H9 (cell line): ENCODE data around the gene PI4K2A. TPM values are rescaled to one million over a fixed set of nuclear protein-coding genes. Genes with fewer than 3 reads are reported as not detected.

Experiments
- DNase-seq: peaks from one replicate; pipeline ENCODE4 v3.0.0-alpha.2; 2017
- H2AFZ ChIP-seq: one replicate; pipeline ENCODE4 v1.6.1; 2013; ENCODE audit warnings: mild to moderate bottlenecking, low read length, control low read depth, moderate library complexity
- H2AK5ac ChIP-seq: 2 replicates; pipeline ENCODE4 v1.6.1; 2013; ENCODE audit warnings: low read length, control low read depth, mixed read lengths; ENCODE audit not compliant: insufficient read length
- H2BK120ac ChIP-seq: one replicate; pipeline ENCODE4 v1.6.1; 2013; ENCODE audit warnings: low read depth, mild to moderate bottlenecking, low read length, control low read depth, inconsistent platforms; ENCODE audit not compliant: poor library complexity, severe bottlenecking
- H2BK12ac ChIP-seq: 2 replicates; pipeline ENCODE4 v1.6.1; 2013; ENCODE audit warnings: low read length, control low read depth, mixed read lengths, low read depth; ENCODE audit not compliant: insufficient read length
- H2BK15ac ChIP-seq: 2 replicates; pipeline ENCODE4 v1.6.1; 2013; ENCODE audit warnings: low read depth, low read length, control low read depth
- H2BK20ac ChIP-seq: one replicate; pipeline ENCODE4 v1.6.1; 2013; ENCODE audit warnings: low read depth, mild to moderate bottlenecking, low read length, control low read depth, inconsistent platforms; ENCODE audit not compliant: poor library complexity, severe bottlenecking
- H2BK5ac ChIP-seq: 2 replicates; pipeline ENCODE4 v1.6.1; 2013; ENCODE audit warnings: low read length, control low read depth, mixed read lengths; ENCODE audit not compliant: insufficient read length
- H3K14ac ChIP-seq: 2 replicates; pipeline ENCODE4 v1.6.1; 2013; ENCODE audit warnings: low read length, control low read depth; ENCODE audit not compliant: insufficient read depth
- H3K18ac ChIP-seq: 2 replicates; pipeline ENCODE4 v1.6.1; 2013; ENCODE audit warnings: low read depth, mild to moderate bottlenecking, mixed read lengths, low read length, control low read depth; ENCODE audit not compliant: insufficient read length
- H3K23ac ChIP-seq: 2 replicates; pipeline ENCODE4 v1.6.1; 2013; ENCODE audit warnings: low read length, control low read depth, mixed read lengths, low read depth; ENCODE audit not compliant: insufficient read length
- H3K23me2 ChIP-seq: 2 replicates; pipeline ENCODE4 v1.6.1; 2013; ENCODE audit warnings: low read depth, mild to moderate bottlenecking, mixed read lengths, low read length, control low read depth; ENCODE audit not compliant: insufficient read length, poor library complexity, severe bottlenecking
- H3K27ac ChIP-seq: 2 replicates; pipeline ENCODE4 v1.5.1; 2013; ENCODE audit warnings: low read length, control low read depth, mixed read lengths, low read depth; ENCODE audit not compliant: insufficient read length
- H3K27me3 ChIP-seq: 2 replicates; pipeline ENCODE4 v1.6.1; 2013; ENCODE audit warnings: low read length, control low read depth, inconsistent platforms; ENCODE audit not compliant: insufficient read depth
- H3K4ac ChIP-seq: 2 replicates; pipeline ENCODE4 v1.6.1; 2013; ENCODE audit warnings: low read depth, mild to moderate bottlenecking, control low read depth, inconsistent platforms, low read length, moderate library complexity
- H3K4me1 ChIP-seq: 2 replicates; pipeline ENCODE4 v1.6.1; 2013; ENCODE audit warnings: low read length, control low read depth, inconsistent platforms; ENCODE audit not compliant: insufficient read depth
- H3K4me2 ChIP-seq: 2 replicates; pipeline ENCODE4 v1.6.1; 2013; ENCODE audit warnings: low read length, control low read depth, mixed read lengths; ENCODE audit not compliant: insufficient read length, insufficient read depth
- H3K56ac ChIP-seq: 2 replicates; pipeline ENCODE4 v1.6.1; 2013; ENCODE audit warnings: low read depth, mild to moderate bottlenecking, mixed read lengths, low read length, control low read depth; ENCODE audit not compliant: insufficient read length
- H3K79me1 ChIP-seq: 2 replicates; pipeline ENCODE4 v1.6.1; 2013; ENCODE audit warnings: low read depth, mild to moderate bottlenecking, moderate library complexity, low read length, control low read depth, inconsistent platforms; ENCODE audit not compliant: insufficient read depth, poor library complexity, severe bottlenecking
- H3K79me2 ChIP-seq: 2 replicates; pipeline ENCODE4 v1.6.1; 2013; ENCODE audit warnings: low read length, control low read depth, inconsistent platforms; ENCODE audit not compliant: insufficient read depth
- H3K9ac ChIP-seq: 2 replicates; pipeline ENCODE4 v1.6.1; 2013; ENCODE audit warnings: low read length, control low read depth, mixed read lengths; ENCODE audit not compliant: insufficient read length; ENCODE audit errors: extremely low read depth
- H3K9me3 ChIP-seq: one replicate; pipeline ENCODE4 v1.6.1; 2013; ENCODE audit warnings: low read depth, low read length, inconsistent platforms; ENCODE audit not compliant: control insufficient read depth
- H3T11ph ChIP-seq: one replicate; pipeline ENCODE4 v1.6.1; 2013; ENCODE audit warnings: mild to moderate bottlenecking, low read length, control low read depth, inconsistent platforms
- H4K20me1 ChIP-seq: one replicate; pipeline ENCODE4 v1.6.1; 2013; ENCODE audit not compliant: control insufficient read depth, insufficient read length, insufficient read depth
- H4K5ac ChIP-seq: 2 replicates; pipeline ENCODE4 v1.6.1; 2013; ENCODE audit warnings: low read depth, mild to moderate bottlenecking, mixed read lengths, low read length, control low read depth; ENCODE audit not compliant: insufficient read length
- H4K8ac ChIP-seq: replicated peaks from 2 replicates; pipeline ENCODE4 v1.6.1; 2013; ENCODE audit warnings: low read length, control low read depth, mixed read lengths, low read depth; ENCODE audit not compliant: insufficient read length
- H4K91ac ChIP-seq: 2 replicates; pipeline ENCODE4 v1.6.1; 2013; ENCODE audit warnings: low read depth, mild to moderate bottlenecking, moderate library complexity, mixed read lengths, low read length, control low read depth; ENCODE audit not compliant: insufficient read length
- H3K27ac Mint-ChIP-seq, 3 experiments: 2 replicates in 2 of 3; 3 replicates in 1 of 3; pipeline ENCODE4 v1.8.0; 2020 to 2021; ENCODE audit warnings: mixed read lengths in 3 of 3, mild to moderate bottlenecking in 1 of 3, moderate library complexity in 1 of 3
- H3K27me3 Mint-ChIP-seq: 2 replicates; pipeline ENCODE4 v1.8.0; 2021; ENCODE audit warnings: low read depth, mild to moderate bottlenecking, moderate library complexity, mixed read lengths
- H3K36me3 Mint-ChIP-seq, 3 experiments: 2 replicates in 2 of 3; 3 replicates in 1 of 3; pipeline ENCODE4 v1.8.0; 2020 to 2021; ENCODE audit warnings: low read depth in 3 of 3, mixed read lengths in 3 of 3; ENCODE audit not compliant: insufficient read depth in 1 of 3
- H3K4me1 Mint-ChIP-seq, 2 experiments: 2 replicates each; pipeline ENCODE4 v1.8.0; 2020; ENCODE audit warnings: mixed read lengths in 2 of 2
- H3K4me3 Mint-ChIP-seq, 2 experiments: 2 replicates in 1 of 2; 3 replicates in 1 of 2; pipeline ENCODE4 v1.8.0; 2020 to 2021; ENCODE audit warnings: mild to moderate bottlenecking in 2 of 2, mixed read lengths in 2 of 2, moderate library complexity in 1 of 2
- H3K9me3 Mint-ChIP-seq, 2 experiments: 2 replicates in 1 of 2; 3 replicates in 1 of 2; pipeline ENCODE4 v1.8.0; 2020; ENCODE audit warnings: mild to moderate bottlenecking in 2 of 2, mixed read lengths in 2 of 2, moderate library complexity in 1 of 2
- WGBS: extraction: QIAGEN DNeasy Blood & Tissue Kit; methylation state at CpG from one replicate; pipeline ENCODE4 v1.1.7; 2013; ENCODE audit warnings: missing lambda C conversion rate, low lambda C conversion rate, mixed read lengths; ENCODE audit not compliant: insufficient read length; ENCODE audit errors: extremely low coverage; 5-methylcytosine and 5-hydroxymethylcytosine counted together
- total RNA-seq: library from RNA; stranded (reverse); gene quantifications from 2 replicates; pipeline ENCODE4 v1.2.1, GENCODE V29; 2021
- TF ChIP-seq, protein P1 (sequence below): fragments of 200-600 bp; sonication (generic); conservative IDR thresholded peaks from 3 replicates; pipeline ENCODE4 v1.8.0; 2021; ENCODE audit warnings: antibody characterized with exemption, mild to moderate bottlenecking

PI4K2A gene
- total RNA-seq, 1 experiment from 2014 or later: 30.9 TPM

DNA sequence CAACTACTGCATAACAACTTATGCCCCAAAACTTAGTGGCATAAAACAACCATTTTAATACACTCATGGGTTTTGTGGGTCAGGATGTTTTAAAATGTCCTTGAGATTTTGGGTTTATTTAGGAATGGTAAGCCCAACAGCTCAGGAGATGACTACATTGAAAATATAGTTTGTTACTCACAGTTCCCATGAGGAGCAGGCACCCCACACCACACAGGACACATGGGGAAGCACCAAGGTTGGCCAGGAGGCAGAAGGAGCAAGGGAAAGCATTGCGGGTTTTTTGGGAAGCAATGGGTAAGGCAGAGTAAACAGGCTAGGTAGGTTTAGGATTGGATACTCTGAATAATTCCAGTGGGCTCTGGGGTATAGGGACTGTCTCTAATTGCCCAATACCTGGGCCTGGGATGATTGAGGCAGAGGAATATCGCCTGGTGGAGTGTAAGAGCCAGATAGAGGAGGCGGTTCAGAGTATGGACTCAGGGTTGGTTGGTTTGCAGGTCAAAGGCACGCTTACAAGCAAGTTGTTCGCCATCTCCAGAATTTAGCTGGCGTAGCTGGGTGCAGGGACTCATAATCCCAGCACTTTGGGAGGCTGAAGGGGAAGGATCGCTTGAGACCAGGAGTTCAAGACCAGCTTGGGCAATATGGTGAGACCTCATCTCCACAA is 63.1 kb downstream of the PI4K2A start:
- Mint-ChIP-seq H3K4me3 (no peak overlapping the region), H3K27me3 (peaks cover 9% of the 10 kb centered on the region), H3K27ac (no peak overlapping the region), H3K36me3 (no peaks in the 10 kb centered on the region), H3K9me3 (no peaks in the 10 kb centered on the region), H3K4me1 (peaks cover 0 to 2% of the 10 kb centered on the region in 2 experiments; a peak in 1 of 4 replicates)
- TF ChIP-seq, protein P1, sequence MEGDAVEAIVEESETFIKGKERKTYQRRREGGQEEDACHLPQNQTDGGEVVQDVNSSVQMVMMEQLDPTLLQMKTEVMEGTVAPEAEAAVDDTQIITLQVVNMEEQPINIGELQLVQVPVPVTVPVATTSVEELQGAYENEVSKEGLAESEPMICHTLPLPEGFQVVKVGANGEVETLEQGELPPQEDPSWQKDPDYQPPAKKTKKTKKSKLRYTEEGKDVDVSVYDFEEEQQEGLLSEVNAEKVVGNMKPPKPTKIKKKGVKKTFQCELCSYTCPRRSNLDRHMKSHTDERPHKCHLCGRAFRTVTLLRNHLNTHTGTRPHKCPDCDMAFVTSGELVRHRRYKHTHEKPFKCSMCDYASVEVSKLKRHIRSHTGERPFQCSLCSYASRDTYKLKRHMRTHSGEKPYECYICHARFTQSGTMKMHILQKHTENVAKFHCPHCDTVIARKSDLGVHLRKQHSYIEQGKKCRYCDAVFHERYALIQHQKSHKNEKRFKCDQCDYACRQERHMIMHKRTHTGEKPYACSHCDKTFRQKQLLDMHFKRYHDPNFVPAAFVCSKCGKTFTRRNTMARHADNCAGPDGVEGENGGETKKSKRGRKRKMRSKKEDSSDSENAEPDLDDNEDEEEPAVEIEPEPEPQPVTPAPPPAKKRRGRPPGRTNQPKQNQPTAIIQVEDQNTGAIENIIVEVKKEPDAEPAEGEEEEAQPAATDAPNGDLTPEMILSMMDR: no peak
- Histone ChIP-seq H3K79me1 (no peaks in the 10 kb centered on the region), H3T11ph (no peak overlapping the region), H3K9me3 (no peaks in the 10 kb centered on the region), H3K56ac (no peak overlapping the region), H3K23me2 (no peaks in the 10 kb centered on the region), H3K27me3 (no peaks in the 10 kb centered on the region), H4K20me1 (no peaks in the 10 kb centered on the region), H3K9ac (no peak overlapping the region), H3K4ac (no peak overlapping the region), H2AFZ (no peak overlapping the region), H3K23ac (no peak overlapping the region), H3K18ac (no peak overlapping the region), H2BK120ac (no peak overlapping the region), H3K79me2 (no peaks in the 10 kb centered on the region), H4K5ac (no peak overlapping the region), H4K8ac (no peak overlapping the region), H2BK15ac (no peak overlapping the region), H3K4me2 (no peak overlapping the region), H2BK12ac (no peak overlapping the region), H2BK20ac (no peak overlapping the region), H3K27ac (no peak overlapping the region), H2AK5ac (no peak overlapping the region), H4K91ac (no peak overlapping the region), H3K14ac (no peak overlapping the region), H3K4me1 (no peaks in the 10 kb centered on the region), H2BK5ac (no peak overlapping the region)
- no CpG with 5 or more reads among the region's 7 CpGs for WGBS
- DNase-seq: no peak
